22Rv1 (cell line): ENCODE measurements around the gene PYY.

Experiments used
- ZFX ChIP-seq: fragments of 450-650 bp; IDR thresholded peaks from 2 replicates; pipeline ENCODE4 v1.6.1; 2017; ENCODE audit warnings: antibody characterized with exemption, borderline replicate concordance
- TF ChIP-seq, protein P1 (sequence below): fragments of 450-650 bp; IDR thresholded peaks from 2 replicates; pipeline ENCODE4 v1.5.1; 2017; ENCODE audit warnings: mild to moderate bottlenecking

- TF ChIP-seq, protein P1, sequence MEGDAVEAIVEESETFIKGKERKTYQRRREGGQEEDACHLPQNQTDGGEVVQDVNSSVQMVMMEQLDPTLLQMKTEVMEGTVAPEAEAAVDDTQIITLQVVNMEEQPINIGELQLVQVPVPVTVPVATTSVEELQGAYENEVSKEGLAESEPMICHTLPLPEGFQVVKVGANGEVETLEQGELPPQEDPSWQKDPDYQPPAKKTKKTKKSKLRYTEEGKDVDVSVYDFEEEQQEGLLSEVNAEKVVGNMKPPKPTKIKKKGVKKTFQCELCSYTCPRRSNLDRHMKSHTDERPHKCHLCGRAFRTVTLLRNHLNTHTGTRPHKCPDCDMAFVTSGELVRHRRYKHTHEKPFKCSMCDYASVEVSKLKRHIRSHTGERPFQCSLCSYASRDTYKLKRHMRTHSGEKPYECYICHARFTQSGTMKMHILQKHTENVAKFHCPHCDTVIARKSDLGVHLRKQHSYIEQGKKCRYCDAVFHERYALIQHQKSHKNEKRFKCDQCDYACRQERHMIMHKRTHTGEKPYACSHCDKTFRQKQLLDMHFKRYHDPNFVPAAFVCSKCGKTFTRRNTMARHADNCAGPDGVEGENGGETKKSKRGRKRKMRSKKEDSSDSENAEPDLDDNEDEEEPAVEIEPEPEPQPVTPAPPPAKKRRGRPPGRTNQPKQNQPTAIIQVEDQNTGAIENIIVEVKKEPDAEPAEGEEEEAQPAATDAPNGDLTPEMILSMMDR: no peak
- no peak for TF ChIP-seq ZFX
These were observed 34.6 kb upstream of the PYY start for GRCh38 chr17:43988301-43988700.
